HCT116 (cell line): ENCODE data around the gene SYCP1. TPM values are rescaled to one million over a fixed set of nuclear protein-coding genes. Genes with fewer than 3 reads are reported as not detected.

Experiments used
- ATAC-seq: fragments of 200-7000 bp; cut with Tn5 transposase; 2 replicates; pipeline ENCODE4 v1.9.1; 2020; ENCODE audit warnings: mild to moderate bottlenecking, moderate library complexity
- BruUV-seq: library from RNA; stranded (reverse); fragments of 400-500 nt; replicated peaks from 2 replicates; lab custom pipeline; 2021; lab: Mats Ljungman, UMichigan
- CTCF ChIA-PET: fragments of 300-600 bp; sonication (Branson Sonifier 250); formaldehyde crosslinking; loops from one replicate; lab custom pipeline; 2021; ENCODE audit warnings: antibody characterized with exemption; lab: Charles Lee
- POLR2A ChIA-PET: fragments of 300-600, 350-600 bp; sonication (Branson Sonifier 250); formaldehyde crosslinking; loops from one replicate; lab custom pipeline; 2021; ENCODE audit warnings: antibody characterized with exemption; lab: Charles Lee
- RAD21 ChIA-PET, 2 experiments: fragments of 300-600 bp; sonication (Branson Sonifier 250); formaldehyde crosslinking; loops; one replicate each; lab custom pipeline; 2023; ENCODE audit warnings: low total read pairs in 2 of 2; ENCODE audit not compliant: uncharacterized antibody in 2 of 2, unreplicated experiment in 2 of 2, low non-redundant PET in 1 of 2; lab: Charles Lee
- DNase-seq: peaks from one replicate; pipeline ENCODE4 v3.0.0-alpha.2; 2010; ENCODE audit warnings: low read depth, low spot score
- H2AFZ ChIP-seq: fragments of 200-600 bp; shearing (Covaris generic), sonication (generic); 2 replicates; pipeline ENCODE4 v1.6.1; 2017; ENCODE audit warnings: low read depth, mixed run types, mixed read lengths, antibody characterized with exemption, low read length; ENCODE audit not compliant: poor library complexity, severe bottlenecking
- H3K27ac ChIP-seq: 2 replicates; pipeline ENCODE4 v1.5.1; 2012; ENCODE audit warnings: low read depth, low read length
- H3K27me3 ChIP-seq: fragments of 200-600 bp; sonication (generic); 2 replicates; pipeline ENCODE4 v1.6.1; 2016; ENCODE audit warnings: mixed run types, low read length, mixed read lengths; ENCODE audit not compliant: insufficient read depth
- H3K36me3 ChIP-seq, 2 experiments: fragments of 200-500 bp in 1 of 2; fragments of 200-600 bp in 1 of 2; sonication (Bioruptor generic) in 1 of 2; sonication (generic) in 1 of 2; 2 replicates each; pipeline versions ENCODE4 v1.5.1 to v1.6.1; 2014 to 2016; ENCODE audit warnings: low read length in 2 of 2, inconsistent platforms in 1 of 2, mixed read lengths in 1 of 2, mixed run types in 1 of 2; ENCODE audit not compliant: insufficient read depth in 2 of 2, control insufficient read depth in 1 of 2
- H3K4me1 ChIP-seq, 2 experiments: fragments of 200-600 bp in 1 of 2; sonication (generic) in 1 of 2; 2 replicates each; pipeline versions ENCODE4 v1.5.1 to v1.6.1; 2012 to 2017; ENCODE audit warnings: low read length in 2 of 2, inconsistent platforms in 1 of 2, mild to moderate bottlenecking in 1 of 2, mixed read lengths in 1 of 2, mixed run types in 1 of 2, moderate library complexity in 1 of 2; ENCODE audit not compliant: insufficient read depth in 2 of 2, control insufficient read depth in 1 of 2
- H3K4me2 ChIP-seq: fragments of 200-600 bp; sonication (generic); 2 replicates; pipeline ENCODE4 v1.6.1; 2017; ENCODE audit warnings: mixed run types, low read length, mixed read lengths
- H3K4me3 ChIP-seq, 2 experiments: fragments of 200-600 bp in 1 of 2; sonication (generic) in 1 of 2; replicated peaks in 1 of 2; 2 replicates each; pipeline ENCODE4 v1.5.1; 2011 to 2016; ENCODE audit warnings: low read length in 2 of 2, control low read depth in 1 of 2, low read depth in 1 of 2, mild to moderate bottlenecking in 1 of 2, mixed read lengths in 1 of 2, mixed run types in 1 of 2
- H3K79me2 ChIP-seq: fragments of 200-600 bp; sonication (generic); 2 replicates; pipeline ENCODE4 v1.6.1; 2017; ENCODE audit warnings: mild to moderate bottlenecking, mixed run types, low read length, moderate library complexity, mixed read lengths; ENCODE audit not compliant: insufficient read depth
- H3K9ac ChIP-seq: fragments of 200-600 bp; sonication (generic); 2 replicates; pipeline ENCODE4 v1.6.1; 2016; ENCODE audit warnings: low read length, mixed read lengths
- H3K9me2 ChIP-seq: fragments of 200-600 bp; sonication (generic), shearing (Covaris generic); 2 replicates; pipeline ENCODE4 v1.6.1; 2017; ENCODE audit warnings: mixed run types, mild to moderate bottlenecking, moderate library complexity; ENCODE audit not compliant: insufficient read depth
- H3K9me3 ChIP-seq, 2 experiments: fragments of 200-500 bp in 1 of 2; fragments of 200-600 bp in 1 of 2; sonication (Bioruptor generic) in 1 of 2; sonication (generic) in 1 of 2; 2 replicates each; pipeline ENCODE4 v1.6.1; 2014 to 2017; ENCODE audit warnings: low read length in 2 of 2, mixed read lengths in 2 of 2, inconsistent platforms in 1 of 2, low read depth in 1 of 2, mild to moderate bottlenecking in 1 of 2, mixed run types in 1 of 2, moderate library complexity in 1 of 2; ENCODE audit not compliant: control insufficient read depth in 1 of 2, insufficient read depth in 1 of 2
- H4K20me1 ChIP-seq: fragments of 200-600 bp; sonication (generic), shearing (Covaris generic); 2 replicates; pipeline ENCODE4 v1.6.1; 2017; ENCODE audit warnings: mixed run types, mild to moderate bottlenecking, moderate library complexity; ENCODE audit not compliant: insufficient read depth
- ATF3 ChIP-seq: IDR thresholded peaks from 2 replicates; pipeline ENCODE4 v1.6.1; 2012
- CBX3 ChIP-seq: IDR thresholded peaks from 2 replicates; pipeline ENCODE4 v1.6.1; 2012; ENCODE audit warnings: low read depth
- CEBPB ChIP-seq: IDR thresholded peaks from 2 replicates; pipeline ENCODE4 v1.6.1; 2012; ENCODE audit warnings: low read depth
- EGR1 ChIP-seq: IDR thresholded peaks from 2 replicates; pipeline ENCODE4 v1.6.1; 2012; ENCODE audit warnings: low read depth
- ELF1 ChIP-seq: IDR thresholded peaks from 2 replicates; pipeline ENCODE4 v1.6.1; 2012; ENCODE audit warnings: low read depth, borderline replicate concordance
- JUND ChIP-seq: IDR thresholded peaks from 2 replicates; pipeline ENCODE4 v1.6.1; 2012
- POLR2AphosphoS5 ChIP-seq: IDR thresholded peaks from 2 replicates; pipeline ENCODE4 v1.6.1; 2011; ENCODE audit warnings: mild to moderate bottlenecking, low read depth, low read length, moderate library complexity
- RAD21 ChIP-seq: IDR thresholded peaks from 2 replicates; pipeline ENCODE4 v1.6.1; 2012; ENCODE audit warnings: low read depth, mild to moderate bottlenecking
- REST ChIP-seq: IDR thresholded peaks from 2 replicates; pipeline ENCODE4 v1.6.1; 2012; ENCODE audit warnings: low read depth
- SP1 ChIP-seq: IDR thresholded peaks from 2 replicates; pipeline ENCODE4 v1.6.1; 2012; ENCODE audit warnings: low read depth
- TCF7L2 ChIP-seq: IDR thresholded peaks from 2 replicates; pipeline ENCODE4 v1.7.0; 2011; ENCODE audit warnings: borderline replicate concordance, inconsistent platforms; ENCODE audit not compliant: insufficient read depth, insufficient read length; ENCODE audit errors: extremely low read depth
- YY1 ChIP-seq: IDR thresholded peaks from 2 replicates; pipeline ENCODE4 v1.6.1; 2011; ENCODE audit warnings: low read length, low read depth, moderate library complexity, mild to moderate bottlenecking; ENCODE audit not compliant: insufficient replicate concordance; ENCODE audit errors: extremely low read depth
- ZBTB33 ChIP-seq: IDR thresholded peaks from 2 replicates; pipeline ENCODE4 v1.6.1; 2011; ENCODE audit warnings: mild to moderate bottlenecking, low read length, moderate library complexity; ENCODE audit not compliant: insufficient replicate concordance; ENCODE audit errors: extremely low read depth
- ZNF274 ChIP-seq: fragments of 200-500 bp; sonication (Bioruptor generic); IDR thresholded peaks from 2 replicates; pipeline ENCODE4 v1.6.1; 2014; ENCODE audit warnings: mild to moderate bottlenecking, low read depth, low read length, inconsistent platforms
- intact Hi-C: fragments of 100-400 bp; cut with micrococcal nuclease; formaldehyde crosslinking; loops from 2 replicates; pipeline ENCODE4 v1.10.0; 2022
- total RNA-seq: library from RNA; stranded (reverse); gene quantifications from one replicate; pipeline ENCODE4 v1.2.1, GENCODE V29; 2021; ENCODE audit not compliant: unreplicated experiment

The SYCP1 gene
- total RNA-seq, 1 experiment from 2014 or later: not detected

GRCh38 chr1:114982251-114982650, 127.6 kb downstream of the SYCP1 start:
- Histone ChIP-seq H2AFZ (no peak overlapping the region), H3K4me1 (no peaks in the 10 kb centered on the region), H3K9ac (no peak overlapping the region), H3K9me2 (no peaks in the 10 kb centered on the region), H3K36me3 (no peaks in the 10 kb centered on the region), H3K9me3 (peaks cover 0 to 5% of the 10 kb centered on the region in 2 experiments; a peak in 2 of 4 replicates), H3K27me3 (no peaks in the 10 kb centered on the region), H3K79me2 (no peaks in the 10 kb centered on the region), H3K27ac (no peak overlapping the region), H3K4me2 (no peak overlapping the region), H3K4me3 (no peak overlapping the region), H4K20me1 (no peaks in the 10 kb centered on the region)
- TF ChIP-seq JUND: no peak
- TF ChIP-seq EGR1: no peak
- no peak for TF ChIP-seq RAD21
- no peak for TF ChIP-seq CEBPB
- TF ChIP-seq POLR2AphosphoS5: no peak
- TF ChIP-seq SP1: no peak
- TF ChIP-seq ZNF274: no peak
- no peak for TF ChIP-seq REST
- TF ChIP-seq CBX3: no peak
- no peak for TF ChIP-seq TCF7L2
- TF ChIP-seq ATF3: no peak
- TF ChIP-seq ZBTB33: no peak
- TF ChIP-seq YY1: no peak
- no peak for TF ChIP-seq ELF1
- intact Hi-C loops: no loop called here
- no TSS peak for BruUV-seq
- CTCF ChIA-PET: no interaction called here
- POLR2A ChIA-PET: no interaction called here
- DNase-seq (no peak), ATAC-seq (no peak)
- RAD21 ChIA-PET: no interaction called here
